NCI-H345 treated with DMSO at 0.1 percent for 48 hours (cell line): ENCODE measurements around the gene SEC22B.
A peak's percentile ranks its signal among the peaks of the same experiment; 100 is the strongest.
"Not testable (repeated sequence)": the region's sequence is repeated elsewhere in the genome, so short reads cannot be mapped to it uniquely, and the experiment has no call there.

Experiments used
- DNase-seq: peaks from one replicate; lab custom pipeline; 2025; ENCODE audit not compliant: unreplicated experiment; lab: John Stamatoyannopoulos, UW

SEC22B gene

DNA sequence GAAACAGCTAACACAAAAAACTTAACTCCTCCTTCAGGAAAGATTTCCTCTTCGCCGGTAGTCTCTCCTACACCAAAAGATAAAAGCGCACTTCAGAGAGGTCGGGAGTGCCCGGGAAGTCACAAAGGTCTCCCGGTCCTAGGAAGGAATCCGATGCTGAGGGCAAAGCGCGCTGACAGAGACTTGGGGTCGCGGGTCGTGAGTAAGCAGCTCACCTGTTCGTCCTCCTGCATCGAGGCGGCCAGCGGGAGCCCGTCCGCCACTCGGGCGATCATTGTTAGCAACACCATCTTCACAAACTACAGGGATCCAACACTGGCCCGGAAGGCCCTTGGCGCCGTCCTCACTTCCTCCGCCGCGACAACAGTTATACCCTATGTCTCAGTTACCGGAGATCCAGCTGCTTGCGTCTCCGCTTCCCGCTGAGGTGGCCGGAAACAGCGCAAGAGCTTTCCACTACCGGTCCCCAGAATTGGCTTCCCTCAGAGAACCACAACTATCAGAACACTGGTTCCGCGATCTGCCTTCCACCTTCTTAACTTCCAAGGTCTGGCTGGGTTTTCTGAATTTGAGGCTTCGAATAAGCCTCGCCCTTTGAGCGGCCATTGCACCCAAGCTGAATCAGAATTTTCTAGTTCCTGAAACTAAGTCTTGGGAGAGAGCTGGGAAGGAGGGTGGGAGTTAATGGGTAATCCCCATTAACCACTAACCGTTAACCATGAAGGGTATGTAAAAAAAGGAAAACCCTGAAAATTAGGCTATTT is at the start of gene SEC22B:
SEC22B (minus strand) TSS at position 429 of the 764 bp plus-strand sequence; CDS start at position 290, 139 bp downstream.
- DNase-seq: peak; percentile 96

- DNase-seq: not testable (repeated sequence)
Measured at GRCh38 chr1:120217933-120218332, 41.6 kb upstream of the SEC22B start.

DNA sequence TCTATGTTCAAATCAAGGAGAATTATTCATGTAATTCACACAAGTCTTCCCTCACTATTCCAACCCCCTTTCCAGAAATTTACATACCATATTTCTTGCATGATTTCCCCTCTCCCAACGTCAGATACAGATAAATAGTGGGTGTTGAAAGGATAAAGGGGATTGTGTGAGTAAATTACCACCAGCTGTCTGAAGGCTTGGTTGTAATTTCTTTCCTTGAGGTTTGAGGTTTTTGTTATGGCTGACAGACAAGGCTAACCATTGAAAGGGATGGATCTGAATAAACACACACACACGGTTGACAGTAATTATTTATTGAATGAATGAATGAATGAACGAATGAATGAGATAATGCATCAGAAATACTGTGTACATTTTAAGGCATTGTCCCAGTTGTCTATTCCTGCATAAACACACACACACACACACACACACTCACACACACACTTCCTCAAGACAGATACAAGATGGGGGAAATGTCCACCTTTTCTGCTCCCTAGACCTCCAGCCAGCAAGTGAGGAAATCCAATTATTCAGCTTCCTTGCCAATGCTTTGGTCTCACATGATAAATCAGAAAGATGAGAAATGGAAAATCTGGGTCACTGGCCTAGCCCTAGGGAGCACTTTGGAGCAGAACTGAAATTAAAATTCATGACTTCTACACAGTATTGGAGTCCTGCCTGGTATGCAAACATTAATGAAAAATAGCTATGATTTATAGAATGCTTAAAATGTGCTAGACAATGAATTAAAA is 41.0 kb upstream of the SEC22B start:
- DNase-seq: not testable (repeated sequence)

- DNase-seq: not testable (repeated sequence)
Measured at GRCh38 chr1:120213606-120214005, 37.3 kb upstream of the SEC22B start.

GRCh38 chr1:120210754-120211153 is 34.4 kb upstream of the SEC22B start:
- not testable (repeated sequence) for DNase-seq

- DNase-seq: not testable (repeated sequence)
Measured at GRCh38 chr1:120196863-120197775, 20.8 kb upstream of the SEC22B start.

DNA sequence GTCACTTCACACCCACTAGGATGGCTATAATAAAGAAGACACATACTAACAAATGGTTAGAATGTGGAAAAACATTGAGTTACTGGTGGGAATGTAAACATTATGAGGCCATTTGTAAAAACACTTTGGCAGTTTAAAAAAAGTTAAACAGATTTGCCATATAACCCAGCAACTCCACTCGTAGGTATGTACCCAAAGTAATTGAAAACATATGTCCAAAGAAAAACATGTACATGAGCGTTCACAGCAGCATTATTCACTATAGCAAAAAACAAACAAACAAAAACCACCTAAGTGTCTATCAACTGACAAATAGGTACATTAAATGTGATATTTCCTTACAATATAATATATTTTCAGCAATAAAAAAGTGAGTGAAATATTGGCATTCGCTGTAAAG is 12.3 kb upstream of the SEC22B start:
- DNase-seq: not testable (repeated sequence)

DNA sequence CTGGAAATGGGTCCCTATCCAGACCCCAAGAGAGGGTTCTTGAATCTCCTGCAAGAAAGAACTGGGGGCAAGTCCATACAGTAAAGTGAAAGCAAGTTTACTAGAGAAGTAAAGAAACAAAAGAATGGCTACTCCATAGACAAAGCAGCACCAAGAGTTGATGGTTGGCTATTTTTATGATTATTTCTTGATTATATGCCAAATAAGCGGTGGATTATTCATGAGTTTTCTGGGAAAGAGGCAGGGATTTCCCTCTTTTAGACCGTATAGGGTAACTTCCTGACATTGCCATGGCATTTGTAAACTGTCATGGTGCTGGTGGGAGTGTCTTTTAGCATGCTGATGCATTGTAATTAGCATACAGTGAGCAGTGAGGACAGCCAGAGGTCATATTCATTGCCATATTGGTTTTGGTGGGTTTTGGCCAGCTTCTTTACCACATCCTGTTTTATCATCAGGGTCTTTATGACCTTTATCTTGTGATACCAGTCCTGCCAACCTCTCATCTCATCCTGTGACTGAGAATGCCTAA is 5.9 kb upstream of the SEC22B start:
- DNase-seq: not testable (repeated sequence)

GRCh38 chr1:120179811-120180690 is 3.7 kb upstream of the SEC22B start:
- not testable (repeated sequence) for DNase-seq

DNA sequence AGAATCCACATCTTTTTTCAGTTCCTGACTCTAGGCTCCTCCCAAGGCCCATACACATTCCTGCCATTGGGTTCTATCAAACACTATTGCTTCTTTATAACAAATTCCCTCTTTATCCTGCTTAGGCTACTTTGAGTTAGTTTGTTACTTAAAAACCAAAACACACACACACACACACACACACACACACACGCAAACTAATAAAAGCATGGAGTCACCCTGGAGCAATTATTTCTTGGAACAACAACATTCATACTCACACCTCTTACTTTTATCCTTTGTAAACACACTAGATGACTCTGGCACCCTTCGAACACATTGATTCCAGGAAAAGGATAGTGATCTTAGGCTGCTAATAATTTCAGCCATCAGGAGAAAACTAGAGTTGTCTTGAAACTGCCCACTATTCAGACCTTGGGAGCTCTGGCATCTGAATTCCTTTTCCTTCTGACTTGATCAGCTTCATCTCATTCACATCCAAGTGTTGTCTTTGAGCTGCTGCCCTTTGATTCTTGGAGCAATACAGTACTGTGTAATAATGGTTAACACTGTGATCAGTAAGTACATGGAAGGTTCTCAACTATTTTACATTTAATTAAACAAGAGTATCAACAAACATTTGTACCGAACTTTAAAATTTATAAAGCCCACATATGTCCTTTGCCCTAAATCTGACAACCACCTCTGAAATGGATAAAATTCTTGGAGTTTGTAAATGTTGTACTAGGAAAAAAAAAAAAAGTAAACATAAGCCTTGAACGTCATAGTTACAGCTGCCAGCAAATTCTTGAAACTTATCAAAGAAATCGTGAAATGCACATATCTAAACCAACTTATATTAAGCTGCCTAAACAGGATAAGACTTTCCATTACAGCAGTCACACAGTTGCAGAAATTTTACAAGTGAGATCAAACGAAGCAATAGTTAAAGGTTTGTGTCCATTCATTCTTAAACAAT is 2.8 kb upstream of the SEC22B start:
- no peak for DNase-seq

GRCh38 chr1:120178058-120178457 is 1.7 kb upstream of the SEC22B start:
- not testable (repeated sequence) for DNase-seq

- not testable (repeated sequence) for DNase-seq
Measured at GRCh38 chr1:120175688-120176087, 632 bp downstream of the SEC22B start.

DNA sequence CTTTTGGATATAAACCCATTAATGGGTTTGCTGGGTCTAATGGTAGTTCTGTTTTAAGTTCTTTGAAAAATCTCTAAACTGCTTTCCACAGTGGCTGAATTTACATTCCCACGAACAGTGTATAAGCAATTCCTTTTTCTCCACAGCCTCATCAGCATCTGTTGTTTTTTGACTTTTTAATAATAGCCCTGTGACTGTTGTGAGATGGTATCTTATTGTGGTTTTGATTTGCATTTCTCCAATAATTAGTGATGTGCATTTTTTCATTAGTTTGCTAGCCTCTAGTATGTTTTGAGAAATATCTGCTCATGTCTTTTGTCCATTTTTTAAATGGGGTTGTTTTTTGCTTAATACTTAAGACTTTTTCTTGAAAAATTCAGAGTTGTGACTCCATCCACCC is 11.6 kb downstream of the SEC22B start:
- DNase-seq: not testable (repeated sequence)

DNA sequence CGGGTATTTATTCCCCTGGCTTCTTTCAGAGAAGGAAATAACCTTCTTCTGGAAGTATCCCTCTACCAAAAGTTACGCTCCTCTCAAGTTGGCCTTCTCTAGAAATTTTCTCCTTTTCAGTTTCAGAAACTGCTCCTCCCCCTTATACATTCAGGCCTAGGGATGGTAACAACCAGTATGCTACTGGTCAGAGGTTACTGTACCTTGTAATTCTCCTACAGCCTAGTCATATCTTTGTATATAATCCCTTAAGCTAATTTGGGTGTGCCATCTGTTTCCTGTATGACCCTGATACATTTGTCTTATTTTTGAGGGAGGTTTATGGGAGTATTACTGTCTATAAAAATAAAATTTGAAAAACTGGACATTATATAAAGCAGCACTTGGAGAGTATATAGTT is 14.3 kb downstream of the SEC22B start:
- DNase-seq: not testable (repeated sequence)

DNA sequence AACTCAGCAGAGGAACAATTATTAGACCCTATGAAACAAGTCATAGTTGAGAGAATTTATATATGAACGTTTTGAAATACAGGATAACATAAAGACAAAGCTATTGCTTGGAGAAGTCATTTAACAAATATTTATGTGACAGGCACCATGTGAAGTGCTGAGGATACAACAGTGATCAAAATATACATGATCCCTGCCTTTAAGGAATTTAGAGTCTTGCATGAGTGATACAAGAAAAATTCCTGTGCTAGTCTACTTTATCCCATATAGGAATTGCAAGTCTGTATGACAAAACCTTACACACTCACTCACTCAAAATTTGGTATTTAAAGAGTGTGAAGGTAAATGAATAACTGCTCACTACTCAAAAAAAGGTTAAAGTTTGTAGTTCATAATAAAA is 17.8 kb downstream of the SEC22B start:
- DNase-seq: not testable (repeated sequence)

- not testable (repeated sequence) for DNase-seq
Measured at GRCh38 chr1:120158086-120158485, 18.2 kb downstream of the SEC22B start.

DNA sequence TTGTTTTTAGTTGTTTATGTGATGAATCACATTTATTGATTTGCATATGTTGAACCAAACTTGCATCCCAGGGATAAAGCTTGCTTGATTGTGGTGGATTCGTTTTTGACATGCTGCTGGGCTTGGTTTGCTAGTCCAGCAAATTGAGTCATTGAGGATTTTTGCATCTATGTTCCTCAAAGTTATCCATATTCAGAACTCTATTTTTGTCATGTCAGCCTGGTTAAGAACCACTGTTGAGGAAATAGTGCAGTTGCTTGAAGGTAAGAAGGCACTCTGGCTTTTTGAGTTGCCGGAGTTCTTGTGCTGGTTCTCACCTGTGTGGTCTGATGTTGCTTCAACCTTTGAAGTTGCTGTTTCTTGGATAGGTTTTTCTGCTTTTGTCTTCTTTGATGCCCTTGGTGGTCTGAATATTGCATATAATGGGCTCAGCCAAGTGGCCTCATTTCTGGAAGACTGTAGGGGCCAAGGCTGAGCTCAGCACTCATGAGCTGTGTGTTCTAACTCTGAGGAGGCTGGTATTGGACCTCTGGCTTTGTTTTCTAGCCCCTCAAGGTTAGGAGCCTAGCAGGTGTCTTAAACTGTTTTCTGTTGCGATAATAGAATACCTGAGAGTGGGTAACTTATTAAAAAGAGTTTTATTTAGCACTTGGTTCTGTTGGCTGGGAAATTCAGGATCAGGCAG is 26.0 kb downstream of the SEC22B start:
- not testable (repeated sequence) for DNase-seq

DNA sequence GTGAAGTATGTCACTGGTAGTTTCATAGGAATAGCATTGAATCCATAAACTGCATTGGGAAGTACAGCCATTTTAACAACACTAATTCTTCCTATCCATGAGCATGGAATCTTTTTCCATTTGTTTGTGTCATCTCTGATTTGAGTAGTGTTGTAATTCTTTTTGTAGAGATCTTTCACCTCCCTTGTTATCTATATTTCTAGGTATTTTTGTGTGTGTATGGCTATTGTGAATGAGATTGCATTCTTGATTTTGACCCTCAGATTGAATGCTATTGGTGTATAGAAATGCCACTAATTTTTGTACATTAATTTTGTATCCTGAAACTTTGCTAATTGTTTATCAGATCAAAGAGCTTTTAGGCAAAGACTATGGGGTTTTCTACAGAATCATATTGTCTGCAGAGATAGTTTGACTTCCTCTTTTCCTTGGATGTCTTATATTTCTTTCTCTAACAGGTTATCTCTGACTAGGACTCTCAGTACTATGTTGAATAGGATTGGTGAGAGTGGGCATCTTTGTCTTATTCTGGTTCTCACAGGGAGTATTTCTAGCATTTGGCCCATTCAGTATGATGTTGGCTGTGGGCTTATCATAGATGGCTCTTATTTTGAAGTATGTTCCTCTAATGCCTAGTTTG is 26.8 kb downstream of the SEC22B start:
- DNase-seq: not testable (repeated sequence)
